Fibroblast of skin of right biceps (primary cell): ENCODE measurements around the gene ANKRD11.
"Not testable (repeated sequence)": the region's sequence is repeated elsewhere in the genome, so short reads cannot be mapped to it uniquely, and the experiment has no call there.

Source experiments
- DNase-seq: peaks from one replicate; pipeline ENCODE4 v3.0.0-alpha.2; 2013

ANKRD11 gene

GRCh38 chr16:89277049-89277448 lies 213.3 kb downstream of the ANKRD11 start:
- no peak for DNase-seq

- DNase-seq: no peak
Measured at GRCh38 chr16:89275837-89276720, 214.3 kb downstream of the ANKRD11 start.

- DNase-seq: no peak
Measured at GRCh38 chr16:89275284-89275584, 215.1 kb downstream of the ANKRD11 start.

- DNase-seq: no peak
Measured at GRCh38 chr16:89274561-89275283, 215.6 kb downstream of the ANKRD11 start.

GRCh38 chr16:89273741-89274472 lies 216.5 kb downstream of the ANKRD11 start:
- DNase-seq: no peak

GRCh38 chr16:89272631-89273030 lies 217.7 kb downstream of the ANKRD11 start:
- no peak for DNase-seq

- DNase-seq: no peak
Measured at GRCh38 chr16:89270666-89271345, 219.6 kb downstream of the ANKRD11 start.

- no peak for DNase-seq
Measured at GRCh38 chr16:89269805-89270665, 220.3 kb downstream of the ANKRD11 start.

GRCh38 chr16:89268987-89269735 lies 221.2 kb downstream of the ANKRD11 start:
- DNase-seq: peak; percentile 18

GRCh38 chr16:89268585-89268984 lies 221.8 kb downstream of the ANKRD11 start:
- no peak for DNase-seq

- DNase-seq: not testable (repeated sequence)
Measured at GRCh38 chr16:89267746-89268145, 222.6 kb downstream of the ANKRD11 start.

GRCh38 chr16:89266521-89267134 lies 223.7 kb downstream of the ANKRD11 start:
- DNase-seq: no peak

GRCh38 chr16:89265647-89266046 lies 224.7 kb downstream of the ANKRD11 start:
- no peak for DNase-seq

- no peak for DNase-seq
Measured at GRCh38 chr16:89264800-89265550, 225.4 kb downstream of the ANKRD11 start.

- DNase-seq: no peak
Measured at GRCh38 chr16:89261691-89262563, 228.4 kb downstream of the ANKRD11 start.

GRCh38 chr16:89259901-89260300 lies 230.5 kb downstream of the ANKRD11 start:
- DNase-seq: not testable (repeated sequence)

- no peak for DNase-seq
Measured at GRCh38 chr16:89257757-89258465, 232.4 kb downstream of the ANKRD11 start.

GRCh38 chr16:89257281-89257731 lies 233.1 kb downstream of the ANKRD11 start:
- no peak for DNase-seq
